D721Med (cell line): ENCODE measurements around the gene CHST11.

Experiments
- DNase-seq: peaks from one replicate; pipeline ENCODE4 v3.0.0; 2011; ENCODE audit warnings: low spot score; ENCODE audit not compliant: insufficient read length
- FAIRE-seq: peaks from 2 replicates; lab custom pipeline; 2011; peaks lifted over from hg19 to GRCh38; lab: Jason Lieb, UNC
- CTCF ChIP-seq: IDR thresholded peaks from 2 replicates; pipeline ENCODE4 v1.5.1; 2012; ENCODE audit warnings: mild to moderate bottlenecking, control low read depth; ENCODE audit not compliant: insufficient read depth; ENCODE audit errors: missing control alignments

The CHST11 gene

GRCh38 chr12:104534162-104534856 is 77.6 kb downstream of the CHST11 start:
- peak; percentile 53 for FAIRE-seq
- TF ChIP-seq CTCF: no peak
- no peak for DNase-seq

GRCh38 chr12:104534857-104535248 is 78.1 kb downstream of the CHST11 start:
- FAIRE-seq (peak; percentile 63), DNase-seq (no peak)
- TF ChIP-seq CTCF: no peak

- FAIRE-seq (no peak), DNase-seq (no peak)
These were observed 78.6 kb downstream of the CHST11 start for GRCh38 chr12:104535369-104535768.

GRCh38 chr12:104536841-104537240 is 80.1 kb downstream of the CHST11 start:
- no peak for DNase-seq
- no peak for FAIRE-seq

More at GRCh38 chr12:104535369-104535768, 78.6 kb downstream of the CHST11 start:
- no peak for TF ChIP-seq CTCF

GRCh38 chr12:104538056-104538455 is 81.3 kb downstream of the CHST11 start:
- FAIRE-seq (no peak), DNase-seq (no peak)
- no peak for TF ChIP-seq CTCF

More at GRCh38 chr12:104536841-104537240, 80.1 kb downstream of the CHST11 start:
- TF ChIP-seq CTCF: no peak

- no peak for DNase-seq
- no peak for FAIRE-seq
- no peak for TF ChIP-seq CTCF
These were observed 82.2 kb downstream of the CHST11 start for GRCh38 chr12:104538891-104539462.

GRCh38 chr12:104544836-104545235 is 88.1 kb downstream of the CHST11 start:
- DNase-seq (no peak), FAIRE-seq (no peak)
- no peak for TF ChIP-seq CTCF
